Neutrophil (primary cell): Measurements from ENCODE around the gene RPUSD1.

ENCODE experiments used
- H3K27ac ChIP-seq: fragments of 200-600 bp; sonication (generic); 2 replicates; pipeline ENCODE4 v1.5.1; 2016; ENCODE audit warnings: mild to moderate bottlenecking, moderate library complexity
- H3K27me3 ChIP-seq: fragments of 200-600 bp; sonication (generic); 2 replicates; pipeline ENCODE4 v1.6.0; 2016; ENCODE audit warnings: mild to moderate bottlenecking
- H3K36me3 ChIP-seq: fragments of 200-600 bp; sonication (generic); 2 replicates; pipeline ENCODE4 v1.5.1; 2017
- H3K4me1 ChIP-seq, 2 experiments: fragments of 200-600 bp in 1 of 2; sonication (generic) in 1 of 2; 1 replicate in 1 of 2; 2 replicates in 1 of 2; pipeline versions ENCODE4 v1.5.1 to v1.6.1; 2013 to 2016; ENCODE audit warnings: low read depth in 1 of 2, low read length in 1 of 2, mild to moderate bottlenecking in 1 of 2, moderate library complexity in 1 of 2; ENCODE audit not compliant: control insufficient read depth in 1 of 2, insufficient read depth in 1 of 2
- H3K4me3 ChIP-seq, 2 experiments: fragments of 200-600 bp in 1 of 2; sonication (generic) in 1 of 2; 1 replicate in 1 of 2; 2 replicates in 1 of 2; pipeline ENCODE4 v1.5.1; 2013 to 2016; ENCODE audit warnings: low read depth in 1 of 2, low read length in 1 of 2, mild to moderate bottlenecking in 1 of 2, moderate library complexity in 1 of 2
- H3K9me3 ChIP-seq: fragments of 200-600 bp; sonication (generic); 2 replicates; pipeline ENCODE4 v1.5.1; 2016
- TF ChIP-seq, protein P1 (sequence below): fragments of 200-600 bp; sonication (generic); IDR thresholded peaks from 2 replicates; pipeline ENCODE4 v1.5.1; 2016; ENCODE audit warnings: antibody characterized with exemption

RPUSD1 gene

DNA sequence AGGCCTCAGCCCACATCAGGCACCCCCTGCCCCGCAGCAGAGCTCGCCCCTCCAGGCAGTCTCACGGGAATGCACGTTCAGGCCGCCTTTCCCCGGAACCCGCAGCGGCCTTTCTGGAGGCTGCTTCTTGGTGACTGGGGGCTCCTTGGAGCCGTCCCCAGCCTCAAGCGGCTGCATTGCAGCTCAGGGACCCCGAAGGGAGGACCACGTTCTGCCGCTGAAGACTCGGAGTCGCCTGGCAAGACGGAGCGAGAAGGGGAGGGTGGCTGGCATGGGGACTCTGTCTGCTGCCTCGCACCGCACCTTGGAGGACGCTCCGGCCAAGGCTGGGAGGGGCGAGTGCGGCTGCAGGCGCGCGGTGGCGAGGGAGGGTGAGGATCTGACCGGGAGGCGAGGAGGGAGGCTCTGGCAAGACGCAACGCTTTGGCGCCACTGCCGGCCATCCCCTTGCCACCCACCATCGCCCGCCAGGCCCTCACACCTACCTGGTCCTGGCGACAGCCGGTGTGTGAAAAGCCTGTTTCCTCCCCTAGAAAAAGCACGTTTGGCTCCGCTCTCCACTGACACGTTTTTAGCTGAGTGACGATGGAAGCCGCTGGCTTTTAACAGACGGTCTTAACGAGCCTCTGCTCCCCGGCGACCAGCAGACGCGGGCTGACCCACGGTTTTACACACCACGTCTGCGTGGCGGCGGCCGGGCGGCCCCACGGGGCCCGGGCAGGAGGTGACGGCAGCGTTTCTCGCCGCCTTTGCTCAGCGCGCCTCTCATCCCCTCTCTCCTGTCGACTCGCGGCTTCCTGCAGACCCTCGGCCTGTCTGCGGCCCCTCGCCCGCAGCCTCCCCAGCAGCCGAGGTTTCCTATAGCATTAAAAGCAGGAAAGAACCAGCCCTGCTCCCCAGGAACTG, 29.1 kb upstream of the RPUSD1 start:
- TF ChIP-seq, protein P1, sequence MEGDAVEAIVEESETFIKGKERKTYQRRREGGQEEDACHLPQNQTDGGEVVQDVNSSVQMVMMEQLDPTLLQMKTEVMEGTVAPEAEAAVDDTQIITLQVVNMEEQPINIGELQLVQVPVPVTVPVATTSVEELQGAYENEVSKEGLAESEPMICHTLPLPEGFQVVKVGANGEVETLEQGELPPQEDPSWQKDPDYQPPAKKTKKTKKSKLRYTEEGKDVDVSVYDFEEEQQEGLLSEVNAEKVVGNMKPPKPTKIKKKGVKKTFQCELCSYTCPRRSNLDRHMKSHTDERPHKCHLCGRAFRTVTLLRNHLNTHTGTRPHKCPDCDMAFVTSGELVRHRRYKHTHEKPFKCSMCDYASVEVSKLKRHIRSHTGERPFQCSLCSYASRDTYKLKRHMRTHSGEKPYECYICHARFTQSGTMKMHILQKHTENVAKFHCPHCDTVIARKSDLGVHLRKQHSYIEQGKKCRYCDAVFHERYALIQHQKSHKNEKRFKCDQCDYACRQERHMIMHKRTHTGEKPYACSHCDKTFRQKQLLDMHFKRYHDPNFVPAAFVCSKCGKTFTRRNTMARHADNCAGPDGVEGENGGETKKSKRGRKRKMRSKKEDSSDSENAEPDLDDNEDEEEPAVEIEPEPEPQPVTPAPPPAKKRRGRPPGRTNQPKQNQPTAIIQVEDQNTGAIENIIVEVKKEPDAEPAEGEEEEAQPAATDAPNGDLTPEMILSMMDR: no peak
- H3K36me3 ChIP-seq: no peaks in the 10 kb centered on the region
- peaks cover 95% of the 10 kb centered on the region for H3K27me3 ChIP-seq

DNA sequence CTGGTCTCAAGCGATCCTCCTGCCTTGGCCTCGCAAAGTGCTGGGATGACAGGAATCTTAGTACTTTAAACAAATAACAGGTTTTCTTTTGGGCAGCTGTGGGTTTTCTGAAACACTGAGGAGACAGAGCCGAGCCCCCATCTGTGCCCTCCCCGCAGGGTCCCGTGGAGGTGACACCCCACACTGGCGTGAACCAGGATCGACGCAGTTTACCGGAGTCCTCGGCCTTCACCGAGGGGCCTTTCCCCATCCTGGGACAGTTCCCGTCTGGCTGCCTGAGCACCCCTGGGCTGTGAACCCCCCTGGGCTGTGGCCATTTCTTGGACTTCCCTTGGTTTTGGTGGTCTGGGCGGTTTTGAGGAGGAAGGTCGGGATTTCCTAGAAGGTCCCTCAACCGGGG, 27.7 kb upstream of the RPUSD1 start:
- Histone ChIP-seq H3K4me1 (no peaks in the 10 kb centered on the region), H3K27me3 (peaks cover 95% of the 10 kb centered on the region), H3K27ac (no peak overlapping the region), H3K36me3 (no peaks in the 10 kb centered on the region), H3K4me3 (no peak overlapping the region), H3K9me3 (no peaks in the 10 kb centered on the region)
- TF ChIP-seq, protein P1: no peak

More for the DNA sequence above, 29.1 kb upstream of the RPUSD1 start:
- no peaks in the 10 kb centered on the region for H3K4me1 ChIP-seq
- H3K4me3 ChIP-seq: no peak overlapping the region
- H3K9me3 ChIP-seq: no peaks in the 10 kb centered on the region
- H3K27ac ChIP-seq: no peak overlapping the region

DNA sequence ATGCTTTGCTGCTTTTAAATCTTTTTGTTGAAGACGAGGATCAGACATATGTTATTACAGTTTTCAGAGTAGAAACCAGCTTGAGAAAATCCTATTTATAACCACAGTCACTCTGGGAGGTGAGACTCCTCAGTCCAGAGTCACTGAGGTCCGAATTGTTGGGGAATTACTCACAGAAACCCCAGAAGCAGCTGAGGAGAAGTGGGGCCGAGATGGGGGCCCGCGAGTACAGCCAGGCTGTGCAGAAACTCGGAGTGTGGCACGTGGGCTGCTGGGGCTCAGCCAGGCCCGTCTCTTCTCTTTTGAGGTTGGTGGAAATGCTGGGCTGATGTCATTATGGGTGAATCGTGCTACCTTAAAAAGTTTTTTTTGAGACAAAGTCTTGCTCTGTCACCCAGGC, 26.8 kb upstream of the RPUSD1 start:
- TF ChIP-seq, protein P1: no peak
- Histone ChIP-seq H3K4me1 (no peaks in the 10 kb centered on the region), H3K27me3 (peaks cover 95% of the 10 kb centered on the region), H3K4me3 (no peak overlapping the region), H3K36me3 (no peaks in the 10 kb centered on the region), H3K27ac (no peak overlapping the region), H3K9me3 (no peaks in the 10 kb centered on the region)

DNA sequence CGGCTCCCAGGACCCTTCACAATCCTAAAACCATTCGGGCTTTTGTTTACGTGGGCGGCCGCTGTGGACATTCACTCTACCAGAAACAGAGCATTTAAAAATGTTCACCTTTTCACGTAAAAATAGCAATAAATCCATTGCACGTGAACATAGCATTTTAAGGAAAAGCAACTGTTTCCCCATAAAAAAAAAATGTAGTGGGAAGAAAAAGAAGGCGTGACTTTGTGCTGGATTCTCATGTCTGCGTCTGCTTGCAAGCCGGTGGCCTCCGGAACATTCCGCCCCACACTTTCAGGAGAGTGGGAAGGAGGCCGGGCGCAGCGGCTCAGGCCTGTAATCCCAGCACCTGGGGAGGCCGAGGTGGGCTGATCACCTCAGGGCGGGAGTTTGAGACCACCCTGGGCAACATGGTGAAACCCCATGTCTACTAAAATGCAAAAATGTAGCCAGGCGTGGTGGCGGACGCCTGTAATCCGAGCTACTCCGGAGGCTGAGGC, 25.8 kb upstream of the RPUSD1 start:
- H3K4me3 ChIP-seq: no peak overlapping the region
- H3K9me3 ChIP-seq: no peaks in the 10 kb centered on the region
- peaks cover 95% of the 10 kb centered on the region for H3K27me3 ChIP-seq
- H3K27ac ChIP-seq: no peak overlapping the region
- TF ChIP-seq, protein P1: no peak
- no peaks in the 10 kb centered on the region for H3K4me1 ChIP-seq
- H3K36me3 ChIP-seq: no peaks in the 10 kb centered on the region

DNA sequence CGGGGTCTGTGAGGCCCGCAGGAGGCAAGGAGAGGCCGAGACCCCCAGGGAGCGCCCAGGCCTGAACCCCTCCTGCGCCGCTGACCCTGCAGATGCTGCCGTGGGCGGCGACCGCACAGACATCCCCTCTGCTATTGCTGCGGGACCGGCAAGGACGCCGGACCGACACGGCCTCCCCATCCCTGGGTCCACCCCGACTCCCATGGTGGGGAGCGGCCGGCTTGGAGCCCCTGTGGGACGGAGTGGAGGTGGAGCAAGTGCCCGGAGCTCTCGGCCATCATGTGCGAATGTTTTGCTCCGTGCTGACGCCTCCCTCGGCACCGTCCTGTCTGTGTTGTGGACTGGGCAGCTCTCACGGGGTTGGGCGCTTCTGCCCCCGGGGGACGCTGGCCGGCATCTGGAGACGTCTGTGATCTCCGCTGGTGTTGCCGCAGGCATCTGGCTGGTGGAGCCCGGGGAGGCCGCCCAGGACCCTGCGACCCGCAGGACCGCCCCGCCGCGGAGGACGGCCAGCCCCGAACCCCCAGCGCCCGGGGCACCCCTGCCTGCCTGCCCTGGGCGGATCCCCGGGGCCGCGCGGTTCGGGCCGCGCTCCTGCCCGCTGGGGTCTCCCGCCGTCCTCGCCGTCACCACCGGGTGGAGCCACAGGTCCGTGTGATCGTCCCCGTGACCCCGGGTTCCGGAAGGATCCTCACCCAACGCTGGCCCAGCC, 25.2 kb upstream of the RPUSD1 start:
- Histone ChIP-seq H3K27ac (no peak overlapping the region), H3K27me3 (peaks cover 93% of the 10 kb centered on the region), H3K4me1 (peaks cover 1 to 2% of the 10 kb centered on the region in 2 experiments), H3K36me3 (no peaks in the 10 kb centered on the region), H3K9me3 (no peaks in the 10 kb centered on the region), H3K4me3 (no peak overlapping the region)
- TF ChIP-seq, protein P1: no peak
